Activated T-helper 1 cell treated with anti-CD3 and anti-CD28 coated beads, Interleukin-2, amount 50 U/mL, for 16 hours (primary cell): ENCODE data around the gene LETMD1.
"Not testable (repeated sequence)": the region's sequence is repeated elsewhere in the genome, so short reads cannot be mapped to it uniquely, and the experiment has no call there.

ENCODE experiments used
- DNase-seq, 2 donors: peaks; one replicate each; pipeline ENCODE4 v3.0.0-alpha.2; 2020; ENCODE audit warnings: low read depth in 1 of 2, low spot score in 1 of 2

The LETMD1 gene

GRCh38 chr12:51076236-51076930, 28.3 kb downstream of the LETMD1 start:
- DNase-seq = no peak

GRCh38 chr12:51077930-51078329, 29.8 kb downstream of the LETMD1 start:
- DNase-seq = no peak

GRCh38 chr12:51078346-51078745, 30.2 kb downstream of the LETMD1 start:
- DNase-seq = not testable (repeated sequence)

- DNase-seq = not testable (repeated sequence)
Observed at GRCh38 chr12:51078866-51079265, 30.7 kb downstream of the LETMD1 start.

- no peak for DNase-seq
Observed at GRCh38 chr12:51080136-51080535, 32.0 kb downstream of the LETMD1 start.

GRCh38 chr12:51081421-51081820, 33.3 kb downstream of the LETMD1 start:
- no peak for DNase-seq

- DNase-seq = no peak
Observed at GRCh38 chr12:51082561-51083125, 34.5 kb downstream of the LETMD1 start.

GRCh38 chr12:51083126-51083833, 35.2 kb downstream of the LETMD1 start, which contains the start of gene CSRNP2:
Gene CSRNP2, minus strand, starts transcription at chr12:51083596. Its CDS starts 7,035 bp downstream, at chr12:51076561.
- DNase-seq = peak; percentile 88 to 89

- no peak for DNase-seq
Observed at GRCh38 chr12:51085757-51086156, 37.6 kb downstream of the LETMD1 start.

- no peak for DNase-seq
Observed at GRCh38 chr12:51086933-51087332, 38.8 kb downstream of the LETMD1 start.

GRCh38 chr12:51087818-51088217, 39.7 kb downstream of the LETMD1 start:
- DNase-seq = no peak

GRCh38 chr12:51090705-51091229, 42.6 kb downstream of the LETMD1 start:
- no peak for DNase-seq

- DNase-seq = no peak
Observed at GRCh38 chr12:51098611-51099010, 50.5 kb downstream of the LETMD1 start.

GRCh38 chr12:51103977-51104376, 55.9 kb downstream of the LETMD1 start:
- no peak for DNase-seq

GRCh38 chr12:51108136-51108535, 60.0 kb downstream of the LETMD1 start:
- no peak for DNase-seq
